HEK293 (cell line): ENCODE data around the gene DNMBP.

Experiments
- CTCF ChIA-PET: fragments of 350-600 bp; formaldehyde crosslinking; extraction: SDS; loops from one replicate; lab custom pipeline; 2021; ENCODE audit warnings: antibody characterized with exemption; lab: Yijun Ruan, JAX
- POLR2A ChIA-PET: fragments of 300-600 bp; formaldehyde crosslinking; extraction: SDS; loops from one replicate; lab custom pipeline; 2020; ENCODE audit warnings: antibody characterized with exemption, inconsistent platforms; lab: Yijun Ruan, JAX
- H3K27ac ChIP-seq: fragments of 200-500 bp; sonication (Bioruptor generic); 2 replicates; pipeline ENCODE4 v1.5.1; 2014; ENCODE audit warnings: low read depth, low read length, control low read depth, inconsistent platforms; ENCODE audit errors: extremely low read depth
- H3K36me3 ChIP-seq, 2 experiments: fragments of 200-500 bp in 1 of 2; sonication (Bioruptor generic) in 1 of 2; 1 replicate in 1 of 2; 2 replicates in 1 of 2; pipeline ENCODE4 v1.5.1; 2014 to 2017; ENCODE audit warnings: inconsistent platforms in 2 of 2, low read length in 2 of 2; ENCODE audit not compliant: control insufficient read depth in 2 of 2, insufficient read depth in 1 of 2
- H3K4me1 ChIP-seq: fragments of 200-500 bp; sonication (Bioruptor generic); 2 replicates; pipeline ENCODE4 v1.5.1; 2014; ENCODE audit warnings: mild to moderate bottlenecking, low read length, inconsistent platforms; ENCODE audit not compliant: control insufficient read depth, insufficient read depth
- H3K4me3 ChIP-seq: 2 replicates; pipeline ENCODE4 v1.5.1; 2011; ENCODE audit warnings: low read depth, mild to moderate bottlenecking, control low read depth, low read length, moderate library complexity
- H3K9me3 ChIP-seq: fragments of 200-500 bp; sonication (Bioruptor generic); 2 replicates; pipeline ENCODE4 v1.5.1; 2014; ENCODE audit warnings: low read depth, low read length, inconsistent platforms; ENCODE audit not compliant: control insufficient read depth, insufficient read depth
- KLF9 ChIP-seq: fragments of 450-650 bp; formaldehyde crosslinking; IDR thresholded peaks from 2 replicates; pipeline ENCODE4 v1.5.1; 2016; ENCODE audit warnings: missing biosample characterization, missing genetic modification characterization, low read depth
- SP7 ChIP-seq: fragments of 450-650 bp; formaldehyde crosslinking; IDR thresholded peaks from 2 replicates; pipeline ENCODE4 v1.5.1; 2016; ENCODE audit warnings: missing biosample characterization, missing genetic modification characterization
- WT1 ChIP-seq: fragments of 450-650 bp; formaldehyde crosslinking; IDR thresholded peaks from 2 replicates; pipeline ENCODE4 v1.5.1; 2016; ENCODE audit warnings: missing biosample characterization, missing genetic modification characterization
- YY1 ChIP-seq: fragments of 450-650 bp; formaldehyde crosslinking; IDR thresholded peaks from 2 replicates; pipeline ENCODE4 v1.5.1; 2018; ENCODE audit warnings: missing biosample characterization, missing genetic modification characterization
- ZBTB20 ChIP-seq: fragments of 450-650 bp; formaldehyde crosslinking; IDR thresholded peaks from 2 replicates; pipeline ENCODE4 v1.5.1; 2016; ENCODE audit warnings: missing biosample characterization, missing genetic modification characterization
- ZBTB48 ChIP-seq: fragments of 450-650 bp; formaldehyde crosslinking; IDR thresholded peaks from 2 replicates; pipeline ENCODE4 v1.5.1; 2016; ENCODE audit warnings: missing biosample characterization, missing genetic modification characterization
- ZFP3 ChIP-seq: fragments of 450-650 bp; formaldehyde crosslinking; IDR thresholded peaks from 2 replicates; pipeline ENCODE4 v1.5.1; 2016; ENCODE audit warnings: low read depth, missing biosample characterization, missing genetic modification characterization
- ZNF112 ChIP-seq: fragments of 450-650 bp; formaldehyde crosslinking; IDR thresholded peaks from 2 replicates; pipeline ENCODE4 v1.5.0; 2017; ENCODE audit warnings: missing biosample characterization, missing genetic modification characterization
- ZNF114 ChIP-seq: fragments of 450-650 bp; formaldehyde crosslinking; IDR thresholded peaks from 2 replicates; pipeline ENCODE4 v1.5.0; 2017; ENCODE audit warnings: missing biosample characterization, missing genetic modification characterization
- ZNF138 ChIP-seq: fragments of 450-650 bp; formaldehyde crosslinking; IDR thresholded peaks from 2 replicates; pipeline ENCODE4 v1.5.1; 2016; ENCODE audit warnings: missing biosample characterization, missing genetic modification characterization, borderline replicate concordance
- ZNF146 ChIP-seq: fragments of 450-650 bp; formaldehyde crosslinking; IDR thresholded peaks from 2 replicates; pipeline ENCODE4 v1.5.1; 2016; ENCODE audit warnings: missing biosample characterization, missing genetic modification characterization
- ZNF184 ChIP-seq: fragments of 450-650 bp; IDR thresholded peaks from 2 replicates; pipeline ENCODE4 v1.5.1; 2018; ENCODE audit warnings: missing biosample characterization, mild to moderate bottlenecking, missing genetic modification characterization
- ZNF221 ChIP-seq: fragments of 450-650 bp; formaldehyde crosslinking; IDR thresholded peaks from 2 replicates; pipeline ENCODE4 v1.5.1; 2017; ENCODE audit warnings: missing biosample characterization, missing genetic modification characterization, borderline replicate concordance
- ZNF324 ChIP-seq: fragments of 450-650 bp; formaldehyde crosslinking; IDR thresholded peaks from 2 replicates; pipeline ENCODE4 v1.5.1; 2016; ENCODE audit warnings: missing biosample characterization, missing genetic modification characterization
- ZNF335 ChIP-seq: fragments of 450-650 bp; formaldehyde crosslinking; conservative IDR thresholded peaks from 2 replicates; pipeline ENCODE4 v1.5.1; 2016; ENCODE audit warnings: missing biosample characterization, missing genetic modification characterization
- ZNF37A ChIP-seq: fragments of 450-650 bp; IDR thresholded peaks from 2 replicates; pipeline ENCODE4 v1.5.1; 2018; ENCODE audit warnings: missing biosample characterization, missing genetic modification characterization
- ZNF394 ChIP-seq: fragments of 450-650 bp; formaldehyde crosslinking; IDR thresholded peaks from 2 replicates; pipeline ENCODE4 v1.5.1; 2016; ENCODE audit warnings: missing biosample characterization, missing genetic modification characterization, mild to moderate bottlenecking, moderate library complexity, borderline replicate concordance
- ZNF544 ChIP-seq: fragments of 450-650 bp; formaldehyde crosslinking; IDR thresholded peaks from 2 replicates; pipeline ENCODE4 v1.5.0; 2017; ENCODE audit warnings: missing biosample characterization, missing genetic modification characterization
- ZNF560 ChIP-seq: fragments of 450-650 bp; formaldehyde crosslinking; IDR thresholded peaks from 2 replicates; pipeline ENCODE4 v1.5.1; 2017; ENCODE audit warnings: missing biosample characterization, missing genetic modification characterization, borderline replicate concordance
- ZNF585B ChIP-seq: fragments of 450-650 bp; formaldehyde crosslinking; IDR thresholded peaks from 2 replicates; pipeline ENCODE4 v1.5.1; 2016; ENCODE audit warnings: missing biosample characterization, missing genetic modification characterization
- ZNF660 ChIP-seq: fragments of 450-650 bp; IDR thresholded peaks from 2 replicates; pipeline ENCODE4 v1.5.1; 2018; ENCODE audit warnings: missing biosample characterization, mild to moderate bottlenecking, missing genetic modification characterization
- TF ChIP-seq, protein P1 (sequence below): fragments of 450-650 bp; IDR thresholded peaks from 2 replicates; pipeline ENCODE4 v1.5.1; 2018; ENCODE audit warnings: missing biosample characterization, mild to moderate bottlenecking, missing genetic modification characterization
- TF ChIP-seq, protein P2 (sequence below): fragments of 450-650 bp; formaldehyde crosslinking; IDR thresholded peaks from 2 replicates; pipeline ENCODE4 v1.5.1; 2016; ENCODE audit warnings: missing biosample characterization, missing genetic modification characterization
- TF ChIP-seq, protein P3 (sequence below): fragments of 450-650 bp; formaldehyde crosslinking; IDR thresholded peaks from 2 replicates; pipeline ENCODE4 v1.5.1; 2017; ENCODE audit warnings: missing biosample characterization, missing genetic modification characterization
- TF ChIP-seq, protein P4 (sequence below): fragments of 450-650 bp; formaldehyde crosslinking; IDR thresholded peaks from 2 replicates; pipeline ENCODE4 v1.5.1; 2017; ENCODE audit warnings: missing biosample characterization, missing genetic modification characterization
- TF ChIP-seq, protein P5 (sequence below): fragments of 450-650 bp; formaldehyde crosslinking; IDR thresholded peaks from 2 replicates; pipeline ENCODE4 v1.5.1; 2016; ENCODE audit warnings: missing biosample characterization, missing genetic modification characterization
- TF ChIP-seq, protein P6 (sequence below): fragments of 450-650 bp; formaldehyde crosslinking; IDR thresholded peaks from 2 replicates; pipeline ENCODE4 v1.5.1; 2016; ENCODE audit warnings: missing biosample characterization, missing genetic modification characterization

Gene DNMBP

DNA sequence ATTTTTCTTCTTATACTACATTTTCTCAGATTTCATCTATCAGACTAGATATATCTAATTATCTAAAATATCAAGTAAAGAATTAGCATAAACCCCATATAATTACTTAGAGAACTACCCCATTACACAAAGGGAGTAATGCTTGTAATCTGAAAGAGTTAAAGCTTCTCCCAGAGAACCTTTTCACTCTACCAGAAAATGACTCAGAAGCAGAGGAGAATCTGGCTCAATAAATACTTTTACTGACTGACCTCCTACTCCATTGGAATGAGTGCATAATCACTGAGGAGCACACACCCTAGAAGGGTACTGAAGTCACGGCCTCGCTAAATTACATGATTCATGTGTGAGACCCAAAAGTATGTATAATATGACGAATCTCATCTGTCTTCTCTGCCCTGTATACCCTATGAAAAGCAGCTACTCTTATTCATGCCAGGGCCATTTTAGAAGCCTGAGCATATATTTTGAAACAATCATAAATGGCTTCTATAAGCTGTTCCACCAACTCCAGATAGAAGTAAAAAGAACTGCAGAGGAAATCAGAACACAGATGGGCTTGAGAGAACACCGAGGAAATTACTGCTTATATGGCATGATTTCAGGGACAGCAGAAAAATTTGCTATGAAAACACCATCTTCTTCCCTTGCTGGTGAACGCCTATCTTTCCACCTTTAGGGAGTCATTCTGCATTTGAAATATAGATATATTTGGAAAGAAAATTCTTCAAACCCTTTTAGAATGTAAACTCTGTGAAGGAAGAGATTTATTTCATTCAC, 32.7 kb downstream of the DNMBP start:
- ChIA-PET POLR2A (no interaction called here), CTCF (interaction anchor here (0.6 to 2.3 kb wide), 7 partner anchors 29 to 1385 kb away, joined by 3 to 5 read pairs (median 3); partner anchors contain the start of gene DNMBP)
- no peak overlapping the region for H3K4me3 ChIP-seq
- TF ChIP-seq ZNF37A (tag by site-specific recombination), result no peak
- TF ChIP-seq ZNF560 (tag by site-specific recombination), result no peak
- no peak for TF ChIP-seq ZBTB48 (tag by site-specific recombination)
- no peak for TF ChIP-seq ZNF138 (tag by site-specific recombination)
- peak; percentile 94 for TF ChIP-seq ZNF394 (tag by site-specific recombination)
- TF ChIP-seq, protein P1, sequence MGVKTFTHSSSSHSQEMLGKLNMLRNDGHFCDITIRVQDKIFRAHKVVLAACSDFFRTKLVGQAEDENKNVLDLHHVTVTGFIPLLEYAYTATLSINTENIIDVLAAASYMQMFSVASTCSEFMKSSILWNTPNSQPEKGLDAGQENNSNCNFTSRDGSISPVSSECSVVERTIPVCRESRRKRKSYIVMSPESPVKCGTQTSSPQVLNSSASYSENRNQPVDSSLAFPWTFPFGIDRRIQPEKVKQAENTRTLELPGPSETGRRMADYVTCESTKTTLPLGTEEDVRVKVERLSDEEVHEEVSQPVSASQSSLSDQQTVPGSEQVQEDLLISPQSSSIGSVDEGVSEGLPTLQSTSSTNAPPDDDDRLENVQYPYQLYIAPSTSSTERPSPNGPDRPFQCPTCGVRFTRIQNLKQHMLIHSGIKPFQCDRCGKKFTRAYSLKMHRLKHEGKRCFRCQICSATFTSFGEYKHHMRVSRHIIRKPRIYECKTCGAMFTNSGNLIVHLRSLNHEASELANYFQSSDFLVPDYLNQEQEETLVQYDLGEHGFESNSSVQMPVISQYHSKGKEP (tag by site-specific recombination), result no peak
- peak; percentile 51; the same call in 1 of the 2 replicates for TF ChIP-seq WT1 (tag by site-specific recombination)
- TF ChIP-seq ZFP3 (tag by site-specific recombination), result no peak
- TF ChIP-seq ZNF184 (tag by site-specific recombination), result no peak
- TF ChIP-seq ZNF114, result no peak
- TF ChIP-seq, protein P2, sequence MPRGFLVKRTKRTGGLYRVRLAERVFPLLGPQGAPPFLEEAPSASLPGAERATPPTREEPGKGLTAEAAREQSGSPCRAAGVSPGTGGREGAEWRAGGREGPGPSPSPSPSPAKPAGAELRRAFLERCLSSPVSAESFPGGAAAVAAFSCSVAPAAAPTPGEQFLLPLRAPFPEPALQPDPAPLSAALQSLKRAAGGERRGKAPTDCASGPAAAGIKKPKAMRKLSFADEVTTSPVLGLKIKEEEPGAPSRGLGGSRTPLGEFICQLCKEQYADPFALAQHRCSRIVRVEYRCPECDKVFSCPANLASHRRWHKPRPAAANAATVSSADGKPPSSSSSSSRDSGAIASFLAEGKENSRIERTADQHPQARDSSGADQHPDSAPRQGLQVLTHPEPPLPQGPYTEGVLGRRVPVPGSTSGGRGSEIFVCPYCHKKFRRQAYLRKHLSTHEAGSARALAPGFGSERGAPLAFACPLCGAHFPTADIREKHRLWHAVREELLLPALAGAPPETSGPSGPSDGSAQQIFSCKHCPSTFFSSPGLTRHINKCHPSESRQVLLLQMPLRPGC (tag by site-specific recombination), result 0 out of 2 replicates have a peak, but pooled peaks have one; percentile 41
- no peak for TF ChIP-seq YY1 (tag by site-specific recombination)
- 0 out of 2 replicates have a peak, but pooled peaks have one; percentile 15 for TF ChIP-seq ZNF335 (tag by site-specific recombination)
- TF ChIP-seq, protein P3, sequence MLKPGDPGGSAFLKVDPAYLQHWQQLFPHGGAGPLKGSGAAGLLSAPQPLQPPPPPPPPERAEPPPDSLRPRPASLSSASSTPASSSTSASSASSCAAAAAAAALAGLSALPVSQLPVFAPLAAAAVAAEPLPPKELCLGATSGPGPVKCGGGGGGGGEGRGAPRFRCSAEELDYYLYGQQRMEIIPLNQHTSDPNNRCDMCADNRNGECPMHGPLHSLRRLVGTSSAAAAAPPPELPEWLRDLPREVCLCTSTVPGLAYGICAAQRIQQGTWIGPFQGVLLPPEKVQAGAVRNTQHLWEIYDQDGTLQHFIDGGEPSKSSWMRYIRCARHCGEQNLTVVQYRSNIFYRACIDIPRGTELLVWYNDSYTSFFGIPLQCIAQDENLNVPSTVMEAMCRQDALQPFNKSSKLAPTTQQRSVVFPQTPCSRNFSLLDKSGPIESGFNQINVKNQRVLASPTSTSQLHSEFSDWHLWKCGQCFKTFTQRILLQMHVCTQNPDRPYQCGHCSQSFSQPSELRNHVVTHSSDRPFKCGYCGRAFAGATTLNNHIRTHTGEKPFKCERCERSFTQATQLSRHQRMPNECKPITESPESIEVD (tag by site-specific recombination), result peak; percentile 54; the same call in 1 of the 2 replicates
- peak; percentile 69 for TF ChIP-seq SP7
- no peak for TF ChIP-seq ZNF221 (tag by site-specific recombination)
- TF ChIP-seq, protein P4, sequence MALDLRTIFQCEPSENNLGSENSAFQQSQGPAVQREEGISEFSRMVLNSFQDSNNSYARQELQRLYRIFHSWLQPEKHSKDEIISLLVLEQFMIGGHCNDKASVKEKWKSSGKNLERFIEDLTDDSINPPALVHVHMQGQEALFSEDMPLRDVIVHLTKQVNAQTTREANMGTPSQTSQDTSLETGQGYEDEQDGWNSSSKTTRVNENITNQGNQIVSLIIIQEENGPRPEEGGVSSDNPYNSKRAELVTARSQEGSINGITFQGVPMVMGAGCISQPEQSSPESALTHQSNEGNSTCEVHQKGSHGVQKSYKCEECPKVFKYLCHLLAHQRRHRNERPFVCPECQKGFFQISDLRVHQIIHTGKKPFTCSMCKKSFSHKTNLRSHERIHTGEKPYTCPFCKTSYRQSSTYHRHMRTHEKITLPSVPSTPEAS (tag by site-specific recombination), result no peak
- TF ChIP-seq ZNF146 (tag by site-specific recombination), result no peak
- TF ChIP-seq, protein P5, sequence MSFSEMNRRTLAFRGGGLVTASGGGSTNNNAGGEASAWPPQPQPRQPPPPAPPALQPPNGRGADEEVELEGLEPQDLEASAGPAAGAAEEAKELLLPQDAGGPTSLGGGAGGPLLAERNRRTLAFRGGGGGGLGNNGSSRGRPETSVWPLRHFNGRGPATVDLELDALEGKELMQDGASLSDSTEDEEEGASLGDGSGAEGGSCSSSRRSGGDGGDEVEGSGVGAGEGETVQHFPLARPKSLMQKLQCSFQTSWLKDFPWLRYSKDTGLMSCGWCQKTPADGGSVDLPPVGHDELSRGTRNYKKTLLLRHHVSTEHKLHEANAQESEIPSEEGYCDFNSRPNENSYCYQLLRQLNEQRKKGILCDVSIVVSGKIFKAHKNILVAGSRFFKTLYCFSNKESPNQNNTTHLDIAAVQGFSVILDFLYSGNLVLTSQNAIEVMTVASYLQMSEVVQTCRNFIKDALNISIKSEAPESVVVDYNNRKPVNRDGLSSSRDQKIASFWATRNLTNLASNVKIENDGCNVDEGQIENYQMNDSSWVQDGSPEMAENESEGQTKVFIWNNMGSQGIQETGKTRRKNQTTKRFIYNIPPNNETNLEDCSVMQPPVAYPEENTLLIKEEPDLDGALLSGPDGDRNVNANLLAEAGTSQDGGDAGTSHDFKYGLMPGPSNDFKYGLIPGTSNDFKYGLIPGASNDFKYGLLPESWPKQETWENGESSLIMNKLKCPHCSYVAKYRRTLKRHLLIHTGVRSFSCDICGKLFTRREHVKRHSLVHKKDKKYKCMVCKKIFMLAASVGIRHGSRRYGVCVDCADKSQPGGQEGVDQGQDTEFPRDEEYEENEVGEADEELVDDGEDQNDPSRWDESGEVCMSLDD (tag by site-specific recombination), result no peak
- TF ChIP-seq ZNF544 (tag by site-specific recombination), result no peak
- TF ChIP-seq ZNF585B (tag by site-specific recombination), result no peak
- TF ChIP-seq ZNF324 (tag by site-specific recombination), result no peak
- TF ChIP-seq ZNF112 (tag by site-specific recombination), result no peak
- no peak for TF ChIP-seq ZBTB20 (tag by site-specific recombination)
- 0 out of 2 replicates have a peak, but pooled peaks have one; percentile 46 for TF ChIP-seq ZNF660 (tag by site-specific recombination)
- no peak for TF ChIP-seq KLF9 (tag by site-specific recombination)
- TF ChIP-seq, protein P6, sequence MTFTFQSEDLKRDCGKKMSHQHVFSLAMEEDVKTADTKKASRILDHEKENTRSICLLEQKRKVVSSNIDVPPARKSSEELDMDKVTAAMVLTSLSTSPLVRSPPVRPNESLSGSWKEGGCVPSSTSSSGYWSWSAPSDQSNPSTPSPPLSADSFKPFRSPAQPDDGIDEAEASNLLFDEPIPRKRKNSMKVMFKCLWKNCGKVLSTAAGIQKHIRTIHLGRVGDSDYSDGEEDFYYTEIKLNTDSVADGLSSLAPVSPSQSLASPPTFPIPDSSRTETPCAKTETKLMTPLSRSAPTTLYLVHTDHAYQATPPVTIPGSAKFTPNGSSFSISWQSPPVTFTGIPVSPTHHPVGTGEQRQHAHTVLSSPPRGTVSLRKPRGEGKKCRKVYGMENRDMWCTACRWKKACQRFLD (tag by site-specific recombination), result no peak

More for the DNA sequence above, 32.7 kb downstream of the DNMBP start:
- Histone ChIP-seq H3K27ac (0 out of 2 replicates have a peak overlapping the region, but pooled peaks have one; percentile 30), H3K9me3 (no peaks in the 10 kb centered on the region), H3K36me3 (no peaks in the 10 kb centered on the region), H3K4me1 (peaks cover 12% of the 10 kb centered on the region)
